ENCODE results near the gene OLFML2A.

- TF ChIP-seq CTCF (IDR thresholded peaks at IDR 0.05; ENCODE audit: insufficient read depth, low read depth, low read length) = no peak
- TF ChIP-seq EZH2 (IDR thresholded peaks at IDR 0.05; ENCODE audit: insufficient read depth, low read length) = no peak
These were observed 79.2 kb downstream of the OLFML2A start for GRCh38 chr9:124855944-124856765.
